Measurements from ENCODE around the gene RAB3IP. TPM values are rescaled to one million over a fixed set of nuclear protein-coding genes. Genes with fewer than 3 reads are reported as not detected.
A peak's percentile ranks its signal among the peaks of the same experiment; 100 is the strongest.

RAB3IP gene
- 8.3 and 16.5 TPM in 2 replicates for total RNA-seq (2014; rRNA removed)
- 4.5 TPM for polyA plus RNA-seq (2012)

GRCh38 chr12:69738351-69739286 lies at the start of gene RAB3IP:
Gene RAB3IP, plus strand, starts transcription at chr12:69738860. Its CDS starts 16,549 bp downstream, at chr12:69755409.
- peak; percentile 64 for DNase-seq (ENCODE audit: low read depth)

- DNase-seq (ENCODE audit: low read depth) = no peak
Measured at GRCh38 chr12:69689638-69690037, 49.0 kb upstream of the RAB3IP start.

- DNase-seq (ENCODE audit: low read depth) = no peak
Measured at GRCh38 chr12:69694123-69694522, 44.5 kb upstream of the RAB3IP start.

- no peak for DNase-seq (ENCODE audit: low read depth)
Measured at GRCh38 chr12:69698054-69698453, 40.6 kb upstream of the RAB3IP start.

- peak; percentile 64 for DNase-seq (ENCODE audit: low read depth)
Measured at GRCh38 chr12:69698769-69699540, 39.7 kb upstream of the RAB3IP start, which contains the start of gene BEST3. Gene BEST3, minus strand, starts transcription at chr12:69699303. Its CDS starts 1,505 bp downstream, at chr12:69697798.

GRCh38 chr12:69701826-69702225 lies 36.8 kb upstream of the RAB3IP start:
- no peak for DNase-seq (ENCODE audit: low read depth)

GRCh38 chr12:69703146-69703642 lies 35.5 kb upstream of the RAB3IP start:
- no peak for DNase-seq (ENCODE audit: low read depth)

- DNase-seq (ENCODE audit: low read depth) = no peak
Measured at GRCh38 chr12:69704357-69704756, 34.3 kb upstream of the RAB3IP start.

- DNase-seq (ENCODE audit: low read depth) = no peak
Measured at GRCh38 chr12:69708649-69709048, 30.0 kb upstream of the RAB3IP start.

- no peak for DNase-seq (ENCODE audit: low read depth)
Measured at GRCh38 chr12:69712826-69713225, 25.8 kb upstream of the RAB3IP start.

GRCh38 chr12:69714542-69714941 lies 24.1 kb upstream of the RAB3IP start:
- no peak for DNase-seq (ENCODE audit: low read depth)

GRCh38 chr12:69719336-69720316 lies 19.0 kb upstream of the RAB3IP start:
- no peak for DNase-seq (ENCODE audit: low read depth)

- DNase-seq (ENCODE audit: low read depth) = no peak
Measured at GRCh38 chr12:69720750-69721149, 17.9 kb upstream of the RAB3IP start.

GRCh38 chr12:69726922-69727321 lies 11.7 kb upstream of the RAB3IP start:
- no peak for DNase-seq (ENCODE audit: low read depth)

- peak; percentile 25 for DNase-seq (ENCODE audit: low read depth)
Measured at GRCh38 chr12:69732088-69732487, 6.6 kb upstream of the RAB3IP start.

- no peak for DNase-seq (ENCODE audit: low read depth)
Measured at GRCh38 chr12:69733638-69734037, 5.0 kb upstream of the RAB3IP start.

GRCh38 chr12:69739287-69740191 lies 879 bp downstream of the RAB3IP start:
- DNase-seq (ENCODE audit: low read depth) = peak; percentile 25

GRCh38 chr12:69744109-69744508 lies 5.4 kb downstream of the RAB3IP start:
- no peak for DNase-seq (ENCODE audit: low read depth)

- DNase-seq (ENCODE audit: low read depth) = no peak
Measured at GRCh38 chr12:69751476-69751875, 12.8 kb downstream of the RAB3IP start.

GRCh38 chr12:69755302-69755701 lies 16.6 kb downstream of the RAB3IP start:
- no peak for DNase-seq (ENCODE audit: low read depth)
